Activated naive CD8-positive, alpha-beta T cell treated with anti-CD3 and anti-CD28 coated beads, Interleukin-2, amount 50 U/mL, for 16 hours (primary cell): ENCODE data around the gene IRAK3.

Experiments
- DNase-seq: peaks from one replicate; pipeline ENCODE4 v3.0.0-alpha.2; 2020; ENCODE audit warnings: low read depth, low spot score

The IRAK3 gene, protein sequence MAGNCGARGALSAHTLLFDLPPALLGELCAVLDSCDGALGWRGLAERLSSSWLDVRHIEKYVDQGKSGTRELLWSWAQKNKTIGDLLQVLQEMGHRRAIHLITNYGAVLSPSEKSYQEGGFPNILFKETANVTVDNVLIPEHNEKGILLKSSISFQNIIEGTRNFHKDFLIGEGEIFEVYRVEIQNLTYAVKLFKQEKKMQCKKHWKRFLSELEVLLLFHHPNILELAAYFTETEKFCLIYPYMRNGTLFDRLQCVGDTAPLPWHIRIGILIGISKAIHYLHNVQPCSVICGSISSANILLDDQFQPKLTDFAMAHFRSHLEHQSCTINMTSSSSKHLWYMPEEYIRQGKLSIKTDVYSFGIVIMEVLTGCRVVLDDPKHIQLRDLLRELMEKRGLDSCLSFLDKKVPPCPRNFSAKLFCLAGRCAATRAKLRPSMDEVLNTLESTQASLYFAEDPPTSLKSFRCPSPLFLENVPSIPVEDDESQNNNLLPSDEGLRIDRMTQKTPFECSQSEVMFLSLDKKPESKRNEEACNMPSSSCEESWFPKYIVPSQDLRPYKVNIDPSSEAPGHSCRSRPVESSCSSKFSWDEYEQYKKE

GRCh38 chr12:66188584-66189485 lies at the start of gene IRAK3:
Gene IRAK3 (plus strand): TSS chr12:66189214. CDS start chr12:66189300, 86 bp downstream.
- no peak for DNase-seq

- no peak for DNase-seq
These were observed 49.7 kb upstream of the IRAK3 start for GRCh38 chr12:66139328-66139727.

GRCh38 chr12:66140731-66141130 lies 48.3 kb upstream of the IRAK3 start:
- DNase-seq, result no peak

- DNase-seq, result no peak
These were observed 47.7 kb upstream of the IRAK3 start for GRCh38 chr12:66141299-66141698.

- no peak for DNase-seq
These were observed 46.2 kb upstream of the IRAK3 start for GRCh38 chr12:66142826-66143225.

DNA sequence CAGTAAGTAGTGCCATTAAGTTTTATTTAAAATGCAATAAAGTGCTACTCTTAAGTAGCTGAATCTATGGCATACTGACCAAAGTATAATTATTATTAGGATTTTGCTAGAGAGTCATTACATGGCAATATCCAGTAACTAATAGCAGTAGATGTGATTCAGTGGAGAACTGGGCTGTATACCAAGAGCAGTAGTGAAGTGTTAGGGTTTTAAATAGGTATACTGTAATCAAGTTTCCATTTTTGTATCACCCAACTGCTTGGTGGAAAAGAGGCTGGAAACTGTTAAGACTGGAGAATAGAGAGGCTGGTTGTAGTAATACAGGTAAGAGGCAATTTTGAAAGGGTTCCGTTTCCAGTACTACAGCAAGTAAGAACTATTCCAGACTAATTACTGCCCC lies 45.1 kb upstream of the IRAK3 start:
- DNase-seq, result no peak

GRCh38 chr12:66144791-66145754 lies 43.9 kb upstream of the IRAK3 start:
- DNase-seq, result no peak

DNA sequence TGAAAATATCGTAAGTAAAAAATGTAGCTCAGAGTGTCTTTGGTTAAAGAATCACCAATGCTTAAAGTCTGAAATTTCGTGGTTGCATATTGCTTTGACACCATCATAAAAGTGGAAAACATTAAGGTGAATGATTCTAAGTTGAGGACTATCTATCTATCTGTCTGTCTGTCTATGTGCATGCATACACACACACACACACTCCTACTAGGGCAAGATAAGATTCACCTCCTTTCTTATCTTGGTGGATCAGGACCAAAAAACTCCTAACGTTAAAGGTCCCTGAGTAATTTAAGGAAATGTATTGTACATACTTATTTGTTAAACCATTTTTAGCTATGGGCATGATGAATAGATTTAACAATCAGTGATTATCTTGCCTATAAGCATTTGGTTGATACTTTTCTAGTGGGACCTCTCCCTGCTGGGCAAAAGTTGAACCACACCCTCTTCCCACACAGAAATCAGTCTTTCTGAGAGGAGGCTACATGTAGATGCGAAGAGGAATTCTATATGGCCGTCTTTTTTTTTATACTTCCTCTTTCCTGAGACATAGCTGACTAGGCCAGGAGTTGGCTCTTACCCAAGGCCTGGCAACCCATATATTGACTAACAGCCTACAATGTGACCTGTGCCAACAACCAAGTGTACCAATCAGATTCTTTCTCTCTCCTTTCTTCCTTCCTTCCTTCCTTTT lies 39.2 kb upstream of the IRAK3 start:
- DNase-seq, result no peak

DNA sequence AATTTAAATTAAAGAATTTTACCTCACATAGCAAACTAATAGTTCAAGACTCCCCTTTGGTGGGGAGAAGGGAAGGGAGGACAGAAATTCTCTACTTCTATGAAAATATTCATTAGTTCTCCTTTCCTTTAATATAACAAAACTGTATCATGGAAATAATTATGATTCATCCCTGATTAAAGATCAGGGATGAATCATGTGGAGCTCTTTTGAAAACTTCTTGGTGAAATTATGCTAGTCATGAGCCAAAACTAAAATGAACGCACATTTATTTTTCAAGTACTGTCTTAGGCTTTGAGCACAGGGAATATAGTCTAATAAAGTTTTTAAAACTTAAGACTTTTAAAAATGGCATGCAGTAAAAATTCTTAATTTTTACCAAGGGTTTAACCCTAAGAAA lies 36.3 kb upstream of the IRAK3 start:
- no peak for DNase-seq

- DNase-seq, result no peak
These were observed 34.2 kb upstream of the IRAK3 start for GRCh38 chr12:66154776-66155175.

- DNase-seq, result no peak
These were observed 32.4 kb upstream of the IRAK3 start for GRCh38 chr12:66156654-66157053.

DNA sequence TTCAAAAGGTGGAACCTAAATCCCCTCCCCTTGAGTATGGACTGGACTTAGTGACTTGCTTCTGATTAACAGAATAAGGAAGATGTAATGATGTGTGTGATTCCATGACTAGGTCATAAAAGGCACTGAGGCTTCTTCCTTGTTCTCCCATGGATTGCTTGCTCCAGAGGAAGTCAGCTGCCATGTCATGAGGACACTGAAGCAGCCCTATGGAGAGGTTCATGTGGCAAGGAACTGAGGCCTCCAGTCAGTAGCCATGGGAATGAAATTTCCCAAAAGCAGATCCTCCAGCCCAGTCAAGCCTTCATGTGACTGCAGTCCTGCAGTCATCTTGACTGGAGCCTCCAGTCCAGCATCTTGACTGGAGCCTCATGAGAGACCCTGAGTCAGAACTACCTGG lies 29.9 kb upstream of the IRAK3 start:
- no peak for DNase-seq

DNA sequence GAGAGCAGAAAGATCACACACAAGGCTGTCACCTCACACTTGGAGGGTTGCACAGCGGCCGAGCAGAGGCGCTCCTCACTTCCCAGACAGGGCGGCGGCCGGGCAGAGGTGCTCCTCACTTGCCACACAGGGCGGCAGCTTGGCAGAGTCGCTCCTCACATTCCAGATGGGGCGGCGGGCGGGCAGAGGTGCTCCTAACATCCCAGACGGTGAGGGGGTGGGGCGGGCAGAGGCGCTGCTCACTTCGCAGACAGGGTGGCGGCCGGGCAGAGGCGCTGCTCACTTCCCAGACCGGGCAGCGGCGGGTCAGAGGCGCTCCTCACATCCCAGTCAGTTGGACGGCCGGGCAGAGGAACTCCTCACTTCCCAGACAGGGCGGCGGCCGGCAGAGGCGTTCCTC lies 28.3 kb upstream of the IRAK3 start:
- DNase-seq, result no peak

GRCh38 chr12:66162701-66163100 lies 26.3 kb upstream of the IRAK3 start:
- no peak for DNase-seq

DNA sequence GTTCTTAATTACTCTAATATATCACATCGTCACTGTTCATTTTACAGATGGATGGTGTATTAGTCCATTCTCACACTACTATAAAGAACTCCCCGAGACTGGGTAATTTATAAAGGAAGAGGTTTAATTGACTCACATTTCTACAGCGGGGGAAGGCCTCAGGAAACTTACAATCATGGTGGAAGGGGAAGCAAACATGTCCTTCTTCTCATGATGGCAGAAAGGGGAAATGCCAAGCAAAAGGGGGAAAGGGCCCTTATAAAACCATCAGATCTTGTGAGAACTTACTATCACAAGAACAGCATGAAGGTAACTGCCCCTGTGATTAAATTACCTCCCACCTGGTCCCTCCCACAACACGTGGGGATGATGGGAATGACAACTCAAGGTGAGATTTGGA lies 25.7 kb upstream of the IRAK3 start:
- DNase-seq, result no peak

- no peak for DNase-seq
These were observed 24.6 kb upstream of the IRAK3 start for GRCh38 chr12:66164349-66164821.

- no peak for DNase-seq
These were observed 23.9 kb upstream of the IRAK3 start for GRCh38 chr12:66165141-66165540.

DNA sequence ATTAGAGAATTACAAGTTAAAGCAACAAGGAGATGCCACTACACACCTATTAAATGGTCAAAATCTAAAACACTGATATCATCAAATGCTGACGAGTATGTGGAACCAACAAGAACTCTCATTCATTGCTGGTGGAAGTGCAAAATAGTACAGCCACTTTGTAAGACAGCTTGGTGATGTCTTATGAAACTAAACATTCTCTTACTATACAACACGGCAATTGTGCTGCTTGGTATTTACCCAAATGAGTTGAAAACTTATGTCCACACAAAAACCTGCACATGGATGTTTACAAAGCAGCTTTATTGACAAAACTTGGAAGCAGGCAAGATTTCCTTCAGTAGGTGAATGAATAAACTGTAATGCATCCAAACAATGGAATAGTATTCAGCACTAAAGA lies 22.5 kb upstream of the IRAK3 start:
- no peak for DNase-seq

DNA sequence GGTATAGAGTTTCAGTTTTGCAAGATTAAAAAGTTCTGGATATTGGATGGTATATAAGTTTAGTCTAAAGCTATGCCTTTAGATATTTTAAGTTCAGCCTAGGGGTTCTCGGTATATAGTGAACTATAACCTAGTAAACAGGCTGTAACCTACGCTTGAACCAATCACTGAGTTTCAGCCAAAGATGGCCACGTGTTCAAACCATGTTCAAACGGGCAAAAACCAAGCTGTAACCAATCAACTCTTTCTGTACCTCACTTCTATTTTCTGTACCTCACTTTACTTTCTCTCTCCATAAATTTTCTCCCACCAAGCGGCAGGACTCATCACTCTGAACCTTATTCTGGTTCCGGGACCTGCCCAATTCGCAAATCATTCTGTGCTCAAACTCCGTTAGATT lies 20.6 kb upstream of the IRAK3 start:
- no peak for DNase-seq
